GM12801 (cell line): ENCODE results near the gene ZNF544.

ENCODE experiments used
- CTCF ChIP-seq: IDR thresholded peaks from one replicate; pipeline ENCODE4 v1.5.1; 2011; ENCODE audit warnings: control low read depth; ENCODE audit not compliant: insufficient read length; ENCODE audit errors: extremely low read depth

The ZNF544 gene

GRCh38 chr19:58277197-58277596, 48.5 kb downstream of the ZNF544 start:
- no peak for TF ChIP-seq CTCF

GRCh38 chr19:58277748-58278540, 49.2 kb downstream of the ZNF544 start:
- no peak for TF ChIP-seq CTCF

- no peak for TF ChIP-seq CTCF
Measured at GRCh38 chr19:58278541-58279041, 49.9 kb downstream of the ZNF544 start, which contains the start of gene ZNF8. ZNF8 (plus strand) TSS chr19:58278955; CDS start chr19:58279082, 127 bp downstream.

- no peak for TF ChIP-seq CTCF
Measured at GRCh38 chr19:58279042-58279924, 50.6 kb downstream of the ZNF544 start.

DNA sequence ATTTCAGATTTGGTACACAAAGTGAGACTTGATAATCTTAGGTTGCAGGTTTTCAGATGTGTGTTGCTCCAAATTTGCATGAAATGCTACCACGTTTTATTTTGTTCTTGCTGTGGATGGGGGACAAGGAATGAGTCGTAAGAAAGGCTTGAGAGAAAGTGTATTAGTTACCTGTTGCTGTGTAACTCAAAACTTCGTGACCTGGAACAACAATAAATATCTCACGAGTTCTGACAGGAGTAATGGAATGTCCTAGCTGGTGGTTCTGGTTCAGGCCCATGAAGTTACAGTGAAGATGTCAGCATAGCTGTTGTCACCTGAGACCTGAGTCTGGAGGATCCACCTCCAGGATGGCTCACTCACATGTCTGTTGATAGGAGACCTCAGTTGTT, 51.2 kb downstream of the ZNF544 start:
- no peak for TF ChIP-seq CTCF

- no peak for TF ChIP-seq CTCF
Measured at GRCh38 chr19:58284199-58284598, 55.5 kb downstream of the ZNF544 start.

DNA sequence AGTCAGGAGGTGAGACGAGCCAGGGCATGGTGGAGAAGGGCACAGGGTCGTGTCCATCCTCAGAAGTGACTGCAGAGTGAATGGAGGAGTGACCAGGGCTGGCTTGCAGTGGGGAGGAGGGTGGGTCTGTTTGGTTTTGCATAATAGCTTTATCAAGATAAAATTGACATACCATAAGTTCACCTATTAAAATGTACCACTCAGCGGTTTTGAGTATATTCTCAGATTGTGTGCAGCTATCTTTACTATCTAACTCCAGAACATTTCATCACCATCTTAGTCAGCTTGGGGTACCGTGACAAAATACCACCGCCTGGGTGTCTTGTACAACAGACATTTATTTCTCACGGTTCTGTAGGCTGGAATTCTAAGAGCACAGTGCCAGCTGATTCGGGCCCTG, 63.2 kb downstream of the ZNF544 start:
- TF ChIP-seq CTCF: no peak
